HG02970 (cell line): Measurements from ENCODE around the gene BPIFA1.

Source experiments
- ATAC-seq: cut with Tn5 transposase; IDR thresholded peaks from one replicate; pipeline ENCODE4 v1.9.1; 2021; ENCODE audit warnings: mild to moderate bottlenecking, moderate library complexity, moderate number of reproducible peaks; ENCODE audit not compliant: unreplicated experiment, low FRiP score

Gene BPIFA1

GRCh38 chr20:33277471-33278441 lies 42.0 kb downstream of the BPIFA1 start:
- ATAC-seq = no peak

DNA sequence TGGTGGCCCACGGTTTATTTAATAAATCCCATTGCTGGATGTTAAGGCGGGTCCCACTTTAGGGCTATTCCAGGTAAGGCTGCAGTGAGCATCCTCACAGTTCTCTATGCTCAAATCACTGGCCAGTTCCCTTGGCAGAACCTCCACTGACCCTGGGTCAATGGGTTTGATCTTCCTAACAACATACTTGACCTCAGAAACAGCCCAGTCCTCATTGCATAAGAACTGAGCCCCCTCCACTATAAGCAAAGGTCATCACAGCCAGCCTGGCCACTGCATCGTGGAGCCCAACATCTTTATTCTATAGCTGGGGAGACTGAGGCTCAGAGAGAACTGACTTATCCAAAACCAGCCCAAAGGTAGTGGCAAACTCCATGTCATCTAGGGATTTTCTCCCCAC lies 42.9 kb downstream of the BPIFA1 start:
- ATAC-seq = no peak

DNA sequence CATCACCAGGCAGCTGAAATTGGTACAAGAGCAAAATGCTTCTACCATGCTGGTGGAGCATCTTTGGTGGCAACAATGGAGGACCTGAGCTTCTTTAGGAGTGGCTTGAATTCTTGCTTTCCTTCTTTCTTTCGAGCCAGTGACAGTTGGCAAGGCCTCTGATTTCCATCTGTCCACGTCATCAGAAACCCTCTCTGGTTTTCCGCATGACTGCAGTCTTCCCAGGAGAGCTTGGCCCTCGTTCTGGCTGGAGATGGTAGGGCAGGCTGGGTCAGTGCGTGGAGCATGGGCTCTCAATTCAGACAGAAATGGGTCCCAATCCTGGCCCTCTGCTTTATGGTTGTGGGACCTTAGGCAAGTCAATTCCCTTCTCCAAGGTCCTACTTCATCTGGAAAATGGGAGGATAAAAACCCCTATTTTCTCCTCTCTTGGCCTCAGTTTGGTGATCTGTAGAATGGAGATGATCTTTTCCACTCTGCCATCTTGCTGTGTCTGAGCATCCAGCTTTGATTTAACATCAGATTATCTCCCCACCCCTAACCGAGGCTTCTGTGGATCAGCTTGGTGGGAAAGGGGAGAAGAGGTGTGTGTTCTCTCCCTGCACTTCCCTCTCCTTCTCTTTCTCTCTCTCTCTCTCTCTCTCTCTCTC lies 43.6 kb downstream of the BPIFA1 start:
- ATAC-seq = no peak

- no peak for ATAC-seq
Observed at GRCh38 chr20:33280000-33280680, 44.3 kb downstream of the BPIFA1 start.

DNA sequence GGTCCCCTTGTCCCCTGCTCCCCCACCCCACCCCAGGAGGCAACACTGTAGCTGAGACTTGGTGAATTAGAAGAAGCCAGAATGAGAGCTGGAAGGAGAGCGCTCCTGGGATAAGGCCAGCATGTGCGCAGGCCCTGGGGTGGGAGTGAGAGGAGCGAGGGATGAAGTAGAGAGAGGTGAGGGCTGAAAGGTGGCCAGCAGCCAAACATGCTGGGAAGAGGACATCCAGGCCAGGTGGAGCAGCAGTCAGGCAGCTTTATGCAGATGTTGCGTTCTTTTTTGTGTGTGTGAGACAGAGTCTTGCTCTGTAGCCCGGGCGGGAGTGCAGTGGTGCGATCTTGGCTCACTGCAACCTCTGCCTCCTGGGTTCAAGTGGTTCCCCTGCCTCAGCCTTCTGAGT lies 45.0 kb downstream of the BPIFA1 start:
- ATAC-seq = no peak

DNA sequence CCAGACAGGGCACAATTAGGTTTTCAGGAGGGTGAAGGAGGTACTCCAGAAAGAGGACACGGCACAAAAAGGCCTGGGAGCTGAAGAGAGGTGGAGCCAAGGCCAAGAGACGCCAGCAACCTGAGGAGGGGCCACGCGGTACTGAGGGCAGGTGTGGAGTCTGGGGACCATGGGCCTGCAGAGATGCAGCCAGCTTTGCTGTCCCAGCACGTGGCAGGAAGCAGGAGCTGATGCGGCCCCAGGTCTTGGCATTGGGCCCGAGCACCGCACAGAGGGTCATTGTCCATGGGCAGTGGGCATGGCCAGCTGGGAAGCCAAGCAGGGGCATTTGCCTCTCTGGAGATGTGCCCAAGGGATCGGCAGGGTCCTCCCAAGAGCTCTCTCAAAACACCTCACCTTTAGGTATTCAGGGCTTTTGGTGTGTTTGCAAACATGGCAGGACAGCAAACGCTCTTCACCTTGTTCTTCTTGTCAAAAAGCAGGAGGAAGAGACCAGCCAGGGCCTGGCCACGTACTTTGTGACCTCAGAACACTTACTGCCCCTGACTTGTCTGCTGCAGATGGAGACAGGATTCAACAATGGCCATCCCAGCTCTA lies 45.9 kb downstream of the BPIFA1 start:
- ATAC-seq = no peak

GRCh38 chr20:33282196-33282934 lies 46.6 kb downstream of the BPIFA1 start:
- no peak for ATAC-seq

DNA sequence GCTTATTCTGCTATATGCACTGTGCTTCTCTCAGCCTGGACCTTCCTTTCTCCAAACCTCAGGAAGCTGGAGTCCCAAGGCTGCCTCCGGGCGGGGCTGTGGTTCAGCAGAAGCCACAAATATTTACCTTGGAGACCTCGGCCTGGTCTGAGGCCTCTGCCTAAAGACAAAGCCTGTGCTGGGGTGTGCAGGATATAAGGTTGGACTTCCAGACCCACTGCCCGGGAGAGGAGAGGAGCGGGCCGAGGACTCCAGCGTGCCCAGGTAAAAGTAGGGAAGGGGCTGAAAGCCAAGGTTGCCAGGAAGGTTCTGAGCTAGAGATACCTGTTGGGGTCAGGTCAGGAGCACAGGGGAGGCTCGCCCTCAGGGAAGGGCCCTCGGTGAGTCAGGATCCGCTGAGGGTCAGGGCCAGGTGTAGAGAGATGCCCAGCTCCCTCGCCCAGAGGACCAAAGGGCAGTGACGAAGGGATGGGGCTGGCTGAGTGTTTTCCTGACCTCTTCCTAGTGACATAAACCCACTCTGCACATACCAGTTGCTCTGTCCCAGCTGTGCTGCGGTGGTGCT lies 47.3 kb downstream of the BPIFA1 start, which contains the start of gene BPIFB1:
Gene BPIFB1, plus strand, starts transcription at position 224 of the 565 bp plus-strand sequence. CDS start 2,860 bp downstream, outside the sequence.
- no peak for ATAC-seq

DNA sequence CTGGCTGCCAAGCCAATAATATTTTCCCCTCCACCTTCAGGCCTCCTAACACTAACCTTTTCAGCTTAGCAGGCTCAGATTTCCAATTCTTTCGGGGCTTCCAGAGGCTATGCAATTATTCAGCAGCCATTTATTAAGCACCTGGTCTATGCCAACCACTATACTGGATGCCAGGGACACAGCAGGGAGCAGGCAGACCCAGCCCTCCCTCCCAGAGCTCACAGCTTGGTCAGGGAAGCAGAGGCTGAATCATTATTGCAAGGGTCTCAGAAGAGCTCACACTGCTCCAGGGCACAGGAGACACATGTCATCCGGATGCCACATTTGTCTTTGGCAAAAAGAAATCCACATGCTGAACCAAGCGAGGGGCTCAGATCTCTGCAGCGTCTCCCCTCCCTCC lies 48.5 kb downstream of the BPIFA1 start:
- ATAC-seq = no peak

GRCh38 chr20:33284937-33285336 lies 49.1 kb downstream of the BPIFA1 start:
- no peak for ATAC-seq

DNA sequence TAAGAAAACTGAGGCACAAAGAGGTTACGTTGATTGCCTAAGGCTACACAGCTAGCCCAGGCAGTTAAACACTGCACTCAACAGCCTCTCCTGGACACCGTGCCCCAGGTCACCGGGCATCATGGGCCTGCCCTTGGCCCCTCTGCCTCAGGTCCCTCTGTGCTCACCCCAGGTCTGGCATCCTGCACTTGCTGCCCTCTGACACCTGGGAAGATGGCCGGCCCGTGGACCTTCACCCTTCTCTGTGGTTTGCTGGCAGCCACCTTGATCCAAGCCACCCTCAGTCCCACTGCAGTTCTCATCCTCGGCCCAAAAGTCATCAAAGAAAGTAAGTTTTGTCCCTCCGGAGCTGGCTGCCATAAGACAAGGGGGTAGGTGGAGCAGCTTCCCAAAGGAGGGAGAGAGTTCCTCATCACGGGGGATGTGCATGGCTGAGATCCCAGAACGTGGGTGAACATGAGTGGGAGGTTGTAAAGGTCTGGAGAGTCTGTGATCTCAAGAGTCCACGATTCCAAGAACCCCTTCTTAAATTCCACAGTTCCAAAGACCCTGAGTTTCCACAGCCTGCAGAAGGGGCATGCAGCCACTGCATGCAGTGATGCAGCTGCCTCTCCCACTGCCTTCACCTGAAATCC lies 50.2 kb downstream of the BPIFA1 start:
- no peak for ATAC-seq

- ATAC-seq = no peak
Observed at GRCh38 chr20:33287884-33288283, 52.1 kb downstream of the BPIFA1 start.

GRCh38 chr20:33290852-33291251 lies 55.1 kb downstream of the BPIFA1 start:
- ATAC-seq = no peak

- no peak for ATAC-seq
Observed at GRCh38 chr20:33291416-33291815, 55.6 kb downstream of the BPIFA1 start.

- ATAC-seq = no peak
Observed at GRCh38 chr20:33291830-33292355, 56.1 kb downstream of the BPIFA1 start.
